Measurements from ENCODE around the gene REV3L. TPM values are rescaled to one million over a fixed set of nuclear protein-coding genes. Genes with fewer than 3 reads are reported as not detected.

REV3L gene
- total RNA-seq (2021; ENCODE audit: unreplicated experiment) (12.8 TPM), Bru-seq, nascent RNA (percentile 88 among the genes with signal in this experiment), BruChase-seq, experiment 1, labeled RNA remaining after a 6-hour chase (percentile 74 among the genes with signal in this experiment), BruChase-seq, experiment 2, labeled RNA remaining after a 2-hour chase (percentile 78 among the genes with signal in this experiment)
- 2.6 and 4.1 TPM in 2 replicates for polyA plus RNA-seq (2012)
- long read RNA-seq, partial matches to known transcripts: 32 of 38 reads
- long read RNA-seq, other reads (novel, unspliced or antisense): 6 of 38 reads

DNA sequence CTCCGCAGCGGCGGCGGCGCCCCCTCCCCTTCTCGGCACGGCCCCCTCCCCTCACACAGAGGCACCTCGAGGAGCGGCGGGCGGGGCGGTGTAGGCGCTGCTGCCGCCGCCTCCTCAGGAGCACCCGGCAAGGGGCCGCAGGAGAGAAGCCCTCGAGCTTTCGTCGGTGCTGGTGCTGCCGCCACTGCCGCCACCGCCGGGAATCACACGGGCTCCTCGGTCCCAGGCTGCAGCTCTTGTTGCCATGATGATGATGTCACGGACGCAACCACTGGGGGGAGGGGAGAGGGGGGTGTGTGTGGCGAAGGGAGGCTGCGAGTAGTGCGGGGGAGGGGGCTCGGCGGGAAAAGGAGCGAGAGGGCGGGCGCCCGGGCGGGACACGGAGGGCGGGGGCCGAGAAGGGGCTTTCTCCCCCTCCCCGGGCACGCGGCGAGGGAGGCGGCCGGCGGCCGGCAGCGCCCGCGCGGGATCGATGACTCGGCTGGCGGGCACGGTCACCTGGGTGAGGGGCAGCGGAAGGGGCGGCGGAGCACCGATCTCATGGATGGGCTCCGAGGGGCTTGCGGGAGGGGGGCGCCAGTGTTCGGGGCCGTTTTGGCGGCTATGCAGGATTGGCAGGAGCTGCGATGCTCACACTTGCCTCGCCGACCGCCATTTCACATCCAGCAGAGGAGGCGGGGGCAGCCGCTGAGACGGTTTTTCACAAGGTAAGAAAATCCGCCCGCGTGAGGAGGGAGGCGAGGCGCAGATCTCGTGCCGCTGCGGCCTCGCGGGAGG, at the start of gene REV3L:
REV3L (minus strand) TSS at position 260 of the 777 bp plus-strand sequence. CDS start 330 bp downstream, outside the sequence.
- Histone ChIP-seq H3K9me3 (ENCODE audit: control insufficient read depth in 1 of 2, insufficient read depth in 1 of 2, low read depth in 1 of 2, low read length in 2 of 2) (no peaks in the 10 kb centered on the region), H3K9ac (ENCODE audit: low read length) (peak within 1 kb of the TSS; percentile 92), H2AFZ (ENCODE audit: low read depth, low read length, poor library complexity, severe bottlenecking) (peak within 1 kb of the TSS; percentile 64), H3K4me2 (ENCODE audit: low read length) (peak within 1 kb of the TSS; percentile 81), H3K27me3 (ENCODE audit: insufficient read depth, low read length) (no peaks in the 10 kb centered on the region), H3K36me3 (ENCODE audit: control insufficient read depth in 1 of 2, insufficient read depth in 2 of 2, low read length in 2 of 2) (no peaks in the 10 kb centered on the region), H3K79me2 (ENCODE audit: insufficient read depth, low read length) (peaks cover 41% of the 10 kb centered on the region), H3K4me1 (ENCODE audit: control insufficient read depth in 1 of 2, insufficient read depth in 2 of 2, low read length in 2 of 2) (peaks cover 26 to 42% of the 10 kb centered on the region in 2 experiments), H4K20me1 (ENCODE audit: insufficient read depth) (peaks cover 4% of the 10 kb centered on the region; the same call in 1 of the 2 replicates), H3K4me3 (replicated peaks in 1 of 2; ENCODE audit: low read depth in 1 of 2, low read length in 2 of 2) (peak within 1 kb of the TSS; percentile 68 to 85), H3K27ac (ENCODE audit: low read depth, low read length) (peak within 1 kb of the TSS; percentile 86), H3K9me2 (ENCODE audit: insufficient read depth) (no peaks in the 10 kb centered on the region)
- no TSS peak for BruUV-seq (replicated peaks)
- no peak for TF ChIP-seq POLR2A (IDR thresholded peaks at IDR 0.05; ENCODE audit: borderline replicate concordance, extremely low read depth, insufficient read depth, insufficient read length)
- TF ChIP-seq, protein P1, sequence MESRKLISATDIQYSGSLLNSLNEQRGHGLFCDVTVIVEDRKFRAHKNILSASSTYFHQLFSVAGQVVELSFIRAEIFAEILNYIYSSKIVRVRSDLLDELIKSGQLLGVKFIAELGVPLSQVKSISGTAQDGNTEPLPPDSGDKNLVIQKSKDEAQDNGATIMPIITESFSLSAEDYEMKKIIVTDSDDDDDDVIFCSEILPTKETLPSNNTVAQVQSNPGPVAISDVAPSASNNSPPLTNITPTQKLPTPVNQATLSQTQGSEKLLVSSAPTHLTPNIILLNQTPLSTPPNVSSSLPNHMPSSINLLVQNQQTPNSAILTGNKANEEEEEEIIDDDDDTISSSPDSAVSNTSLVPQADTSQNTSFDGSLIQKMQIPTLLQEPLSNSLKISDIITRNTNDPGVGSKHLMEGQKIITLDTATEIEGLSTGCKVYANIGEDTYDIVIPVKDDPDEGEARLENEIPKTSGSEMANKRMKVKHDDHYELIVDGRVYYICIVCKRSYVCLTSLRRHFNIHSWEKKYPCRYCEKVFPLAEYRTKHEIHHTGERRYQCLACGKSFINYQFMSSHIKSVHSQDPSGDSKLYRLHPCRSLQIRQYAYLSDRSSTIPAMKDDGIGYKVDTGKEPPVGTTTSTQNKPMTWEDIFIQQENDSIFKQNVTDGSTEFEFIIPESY (IDR thresholded peaks at IDR 0.05; ENCODE audit: extremely low read depth, insufficient replicate concordance, low read length): no peak
- peak; percentile 67 for TF ChIP-seq POLR2AphosphoS5 (IDR thresholded peaks at IDR 0.05; ENCODE audit: low read depth, low read length)
- TF ChIP-seq RAD21 (IDR thresholded peaks at IDR 0.05; ENCODE audit: low read depth): no peak
- TF ChIP-seq CBX3 (IDR thresholded peaks at IDR 0.05; ENCODE audit: low read depth): no peak
- TF ChIP-seq REST (IDR thresholded peaks at IDR 0.05; ENCODE audit: low read depth): no peak
- TF ChIP-seq ELF1 (IDR thresholded peaks at IDR 0.05; ENCODE audit: borderline replicate concordance, low read depth): no peak
- peak; percentile 60 for TF ChIP-seq YY1 (IDR thresholded peaks at IDR 0.05; ENCODE audit: extremely low read depth, insufficient replicate concordance, low read depth, low read length)
- TF ChIP-seq JUND (IDR thresholded peaks at IDR 0.05): 0 out of 2 replicates have a peak, but pooled peaks have one; percentile 4
- TF ChIP-seq TCF7L2 (IDR thresholded peaks at IDR 0.05; ENCODE audit: borderline replicate concordance, extremely low read depth, insufficient read depth, insufficient read length): no peak
- TF ChIP-seq, protein P2, sequence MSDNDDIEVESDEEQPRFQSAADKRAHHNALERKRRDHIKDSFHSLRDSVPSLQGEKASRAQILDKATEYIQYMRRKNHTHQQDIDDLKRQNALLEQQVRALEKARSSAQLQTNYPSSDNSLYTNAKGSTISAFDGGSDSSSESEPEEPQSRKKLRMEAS (IDR thresholded peaks at IDR 0.05): no peak
- TF ChIP-seq ZFX (IDR thresholded peaks at IDR 0.05): no peak
- peak; percentile 63 for TF ChIP-seq SIN3A (IDR thresholded peaks at IDR 0.05; ENCODE audit: low read depth)
- TF ChIP-seq FOSL1 (IDR thresholded peaks at IDR 0.05; ENCODE audit: low read depth): no peak
- TF ChIP-seq, protein P3, sequence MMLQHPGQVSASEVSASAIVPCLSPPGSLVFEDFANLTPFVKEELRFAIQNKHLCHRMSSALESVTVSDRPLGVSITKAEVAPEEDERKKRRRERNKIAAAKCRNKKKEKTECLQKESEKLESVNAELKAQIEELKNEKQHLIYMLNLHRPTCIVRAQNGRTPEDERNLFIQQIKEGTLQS (IDR thresholded peaks at IDR 0.05): no peak
- peak; percentile 72; the same call in 1 of the 2 replicates for TF ChIP-seq SRF (IDR thresholded peaks at IDR 0.05; ENCODE audit: low read depth)
- TF ChIP-seq EZH2phosphoT487 (IDR thresholded peaks at IDR 0.05; ENCODE audit: borderline replicate concordance): no peak
- TF ChIP-seq EGR1 (IDR thresholded peaks at IDR 0.05; ENCODE audit: low read depth): peak; percentile 57
- POLR2A ChIA-PET: interaction anchor here (0.6 to 1.2 kb wide), 3 partner anchors 180 to 248 kb away, joined by 3 to 4 read pairs (median 4); a partner anchor contains a TSS
- RAD21 ChIA-PET (ENCODE audit: low non-redundant PET in 1 of 2, low total read pairs in 2 of 2, uncharacterized antibody in 2 of 2, unreplicated experiment in 2 of 2): no interaction called here
- intact Hi-C loops (cut with micrococcal nuclease): loop anchor here (1.0 to 5.0 kb wide), 3 partner anchors 108 to 159 kb away; partner anchors contain the start of gene TRAF3IP2
- CTCF ChIA-PET: interaction anchor here (0.9 kb wide), 1 partner anchor 103 kb away, joined by 3 read pairs; no protein-coding TSS in a partner anchor
- DNase-seq (ENCODE audit: low read depth, low spot score) (peak; percentile 64), ATAC-seq (peak; percentile 68)
